PC-3 (cell line): ENCODE results near the gene KLK10. TPM values are rescaled to one million over a fixed set of nuclear protein-coding genes. Genes with fewer than 3 reads are reported as not detected.

ENCODE experiments used
- ATAC-seq: fragments of 200-7000 bp; cut with Tn5 transposase; 2 replicates; pipeline ENCODE4 v1.9.1; 2020; ENCODE audit warnings: mild to moderate bottlenecking, moderate library complexity
- BruUV-seq: library from RNA; stranded (reverse); fragments of 400-500 nt; replicated peaks from 2 replicates; lab custom pipeline; 2021; lab: Mats Ljungman, UMichigan
- CTCF ChIA-PET: fragments of 300-600 bp; sonication (Branson Sonifier 250); formaldehyde crosslinking; loops from one replicate; lab custom pipeline; 2022; ENCODE audit warnings: antibody characterized with exemption; lab: Charles Lee
- POLR2A ChIA-PET: fragments of 300-600 bp; sonication (Branson Sonifier 250); formaldehyde crosslinking; loops from one replicate; lab custom pipeline; 2022; ENCODE audit warnings: antibody characterized with exemption; ENCODE audit not compliant: unreplicated experiment; lab: Charles Lee
- DNase-seq: peaks from one replicate; pipeline ENCODE4 v3.0.0-alpha.2; 2015
- H2AFZ ChIP-seq: fragments of 300-600 bp; sonication (generic); 2 replicates; pipeline ENCODE4 v1.6.0; 2016; ENCODE audit warnings: antibody characterized with exemption, low read length
- H3F3A ChIP-seq: fragments of 300-600 bp; sonication (generic); one replicate; pipeline ENCODE4 v1.6.0; 2017; ENCODE audit warnings: antibody characterized with exemption, low read length, control low read depth, mild to moderate bottlenecking; ENCODE audit not compliant: unreplicated experiment
- H3K27ac ChIP-seq: fragments of 300-600 bp; sonication (generic); 2 replicates; pipeline ENCODE4 v1.5.1; 2016; ENCODE audit warnings: mild to moderate bottlenecking, low read length
- H3K27me3 ChIP-seq: fragments of 300-600 bp; sonication (generic); 2 replicates; pipeline ENCODE4 v1.6.1; 2016; ENCODE audit warnings: low read length, mixed read lengths
- H3K36me3 ChIP-seq: fragments of 300-600 bp; sonication (generic); 2 replicates; pipeline ENCODE4 v1.6.1; 2016; ENCODE audit warnings: low read depth, mixed run types, low read length, mixed read lengths
- H3K4me1 ChIP-seq: fragments of 300-600 bp; sonication (generic); 2 replicates; pipeline ENCODE4 v1.5.1; 2016; ENCODE audit warnings: low read length; ENCODE audit not compliant: insufficient read depth
- H3K4me2 ChIP-seq: fragments of 300-600 bp; sonication (generic); 2 replicates; pipeline ENCODE4 v1.6.0; 2016; ENCODE audit warnings: low read length
- H3K4me3 ChIP-seq: fragments of 300-600 bp; sonication (generic); 2 replicates; pipeline ENCODE4 v1.5.1; 2016; ENCODE audit warnings: mild to moderate bottlenecking, low read length, mixed read lengths
- H3K79me2 ChIP-seq: fragments of 300-600 bp; sonication (generic); 2 replicates; pipeline ENCODE4 v1.6.1; 2017; ENCODE audit warnings: low read length, mixed read lengths
- H3K9ac ChIP-seq: fragments of 300-600 bp; sonication (generic); 2 replicates; pipeline ENCODE4 v1.6.0; 2016; ENCODE audit warnings: mild to moderate bottlenecking, low read length
- H3K9me2 ChIP-seq: fragments of 300-600 bp; sonication (generic); replicated peaks from 2 replicates; pipeline ENCODE4 v1.6.1; 2016; ENCODE audit warnings: mixed run types, low read length, mixed read lengths
- H3K9me3 ChIP-seq: fragments of 300-600 bp; sonication (generic); 2 replicates; pipeline ENCODE4 v1.6.1; 2016; ENCODE audit warnings: low read length, mixed read lengths
- H4K20me1 ChIP-seq: fragments of 300-600 bp; sonication (generic); 2 replicates; pipeline ENCODE4 v1.6.1; 2016; ENCODE audit warnings: low read length, mixed read lengths
- CTCF ChIP-seq: fragments of 300-600 bp; sonication (generic); conservative IDR thresholded peaks from 2 replicates; pipeline ENCODE4 v1.5.1; 2017; ENCODE audit warnings: antibody characterized with exemption, low read depth, mild to moderate bottlenecking, low read length
- EZH2 ChIP-seq: fragments of 300-600 bp; sonication (generic); IDR thresholded peaks from one replicate; pipeline ENCODE4 v1.6.1; 2017; ENCODE audit warnings: antibody characterized with exemption, mild to moderate bottlenecking, low read length; ENCODE audit not compliant: unreplicated experiment
- EZH2phosphoT487 ChIP-seq: fragments of 300-600 bp; sonication (generic); IDR thresholded peaks from 2 replicates; pipeline ENCODE4 v1.6.1; 2018; ENCODE audit warnings: mild to moderate bottlenecking, antibody characterized with exemption, low read length, borderline replicate concordance
- intact Hi-C: fragments of 100-400 bp; cut with micrococcal nuclease; formaldehyde crosslinking; loops from 2 replicates; pipeline ENCODE4 v1.9.0; 2023
- total RNA-seq: library from RNA; depleted of rRNA; stranded (reverse); fragments of >200 nt; gene quantifications from 2 replicates; pipeline ENCODE4 v1.2.3, GENCODE V29; 2014

Gene KLK10
- total RNA-seq, 1 experiment from 2014 or later: 1.2 TPM

GRCh38 chr19:51001515-51001914 lies 18.0 kb downstream of the KLK10 start, which contains the start of gene KLK8:
TSS of gene KLK8 (minus strand) at chr19:51001604. CDS start at chr19:51001167, 437 bp downstream.
- H3K4me2 ChIP-seq: peak within 1 kb of the TSS; percentile 44
- H3K27me3 ChIP-seq: peaks cover 3% of the 10 kb centered on the region; the same call in 1 of the 2 replicates
- peak within 1 kb of the TSS; percentile 40; the same call in 1 of the 2 replicates for H2AFZ ChIP-seq
- no TSS peak for BruUV-seq
- H3K9me2 ChIP-seq: no peaks in the 10 kb centered on the region
- ChIA-PET CTCF (no interaction called here), POLR2A (no interaction called here)
- no peaks in the 10 kb centered on the region for H3K36me3 ChIP-seq
- intact Hi-C loops: no loop called here
- H3K79me2 ChIP-seq: no peaks in the 10 kb centered on the region
- H4K20me1 ChIP-seq: no peaks in the 10 kb centered on the region
- H3F3A ChIP-seq: no peaks in the 10 kb centered on the region
- H3K9ac ChIP-seq: no peak within 1 kb of the TSS
- no peak within 1 kb of the TSS for H3K27ac ChIP-seq
- peaks cover 11% of the 10 kb centered on the region for H3K4me1 ChIP-seq
- no peaks in the 10 kb centered on the region for H3K9me3 ChIP-seq
- TF ChIP-seq EZH2phosphoT487: no peak
- no peak for TF ChIP-seq EZH2
- no peak for TF ChIP-seq CTCF
- peak within 1 kb of the TSS; percentile 14; the same call in 1 of the 2 replicates for H3K4me3 ChIP-seq
- ATAC-seq: no peak
- DNase-seq: no peak

- DNase-seq: no peak
- BruUV-seq: no TSS peak
Measured at GRCh38 chr19:51000981-51001380, 18.5 kb downstream of the KLK10 start.

More at GRCh38 chr19:51000981-51001380, 18.5 kb downstream of the KLK10 start:
- H3K9me2 ChIP-seq: no peaks in the 10 kb centered on the region
- H3K27ac ChIP-seq: no peak overlapping the region
- no peak overlapping the region for H3K9ac ChIP-seq
- peak overlapping the region; percentile 29; the same call in 1 of the 2 replicates for H2AFZ ChIP-seq
- intact Hi-C loops: no loop called here
- no peaks in the 10 kb centered on the region for H3K9me3 ChIP-seq
- CTCF ChIA-PET: no interaction called here
- peaks cover 11% of the 10 kb centered on the region for H3K4me1 ChIP-seq
- peaks cover 3% of the 10 kb centered on the region; the same call in 1 of the 2 replicates for H3K27me3 ChIP-seq
- no peaks in the 10 kb centered on the region for H3K36me3 ChIP-seq
- no peaks in the 10 kb centered on the region for H3K79me2 ChIP-seq
- no peak overlapping the region for H3K4me3 ChIP-seq
- no peak for ATAC-seq
- POLR2A ChIA-PET: no interaction called here
- no peak overlapping the region for H3K4me2 ChIP-seq
- no peaks in the 10 kb centered on the region for H3F3A ChIP-seq
- TF ChIP-seq EZH2phosphoT487 (no peak), EZH2 (no peak), CTCF (no peak)
- H4K20me1 ChIP-seq: no peaks in the 10 kb centered on the region
